ENCODE results near the gene NKG7.

NKG7 gene

DNA sequence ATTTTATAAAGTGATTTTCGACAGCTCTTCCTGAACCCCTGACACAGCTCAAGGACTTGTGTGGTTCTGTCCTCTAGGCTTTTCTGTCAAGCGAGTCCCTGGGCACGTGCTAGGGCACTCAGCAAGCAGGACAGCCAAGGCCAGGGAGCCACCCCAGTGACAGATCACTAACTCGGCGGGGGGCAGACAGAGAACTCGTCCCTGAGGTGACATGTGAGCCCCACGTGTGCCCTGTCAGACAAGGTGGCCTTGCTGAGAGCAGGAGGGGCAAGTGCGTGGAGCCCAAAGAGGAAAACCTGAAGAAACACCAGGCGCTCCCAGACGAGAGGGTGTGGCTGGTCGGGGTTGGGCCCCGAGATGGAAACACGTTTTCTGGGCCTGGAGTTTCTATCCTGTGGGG is 11.2 kb downstream of the NKG7 start:
- DNase-seq (ENCODE audit: insufficient read length, low spot score) (no peak), FAIRE-seq (no peak)
- TF ChIP-seq POLR2A (IDR thresholded peaks at IDR 0.05; ENCODE audit: low read depth, low read length) = no peak

DNA sequence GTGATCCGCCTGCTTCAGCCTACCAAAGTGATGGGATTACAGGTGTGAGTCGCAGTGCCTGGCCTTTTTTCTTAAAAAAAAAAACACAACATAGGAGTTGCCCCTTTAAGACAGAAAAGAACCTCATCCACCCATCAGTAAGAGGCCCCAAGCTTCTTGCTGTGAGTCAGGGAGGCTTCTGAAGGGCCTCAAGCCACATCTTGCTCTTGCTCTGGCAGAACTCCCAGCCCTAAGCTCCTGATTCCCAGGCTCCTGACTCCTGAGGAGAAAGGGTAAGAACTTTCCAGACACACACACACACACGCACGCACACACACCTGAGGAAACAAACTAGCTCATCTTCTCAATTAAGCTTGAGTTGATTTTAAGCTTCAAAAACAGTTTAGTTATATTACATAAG is 13.2 kb downstream of the NKG7 start:
- peak; percentile 23 for FAIRE-seq
- no peak for TF ChIP-seq POLR2A (IDR thresholded peaks at IDR 0.05; ENCODE audit: low read depth, low read length)
- DNase-seq (ENCODE audit: insufficient read length, low spot score) = no peak

DNA sequence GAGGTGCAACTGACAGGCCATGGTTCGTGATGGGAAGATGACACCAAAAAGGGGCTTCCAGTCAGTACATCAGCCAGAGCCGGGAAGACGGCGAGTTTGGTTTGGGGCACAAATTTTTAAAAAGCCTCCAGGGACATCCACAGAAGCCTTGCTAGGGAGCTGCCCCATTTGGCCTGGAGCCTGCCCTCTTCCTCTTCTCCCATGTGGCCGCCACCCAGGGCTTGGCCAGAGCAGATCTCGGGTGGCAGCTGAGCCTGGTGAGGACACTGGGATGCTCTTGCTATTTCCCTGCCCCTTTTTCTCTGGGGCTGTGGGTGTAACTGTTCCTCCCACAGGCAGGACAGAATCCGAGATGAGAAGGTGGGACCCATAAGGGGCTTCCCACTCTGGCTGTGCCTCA is 14.5 kb downstream of the NKG7 start:
- FAIRE-seq (no peak), DNase-seq (ENCODE audit: insufficient read length, low spot score) (no peak)
- no peak for TF ChIP-seq POLR2A (IDR thresholded peaks at IDR 0.05; ENCODE audit: low read depth, low read length)

DNA sequence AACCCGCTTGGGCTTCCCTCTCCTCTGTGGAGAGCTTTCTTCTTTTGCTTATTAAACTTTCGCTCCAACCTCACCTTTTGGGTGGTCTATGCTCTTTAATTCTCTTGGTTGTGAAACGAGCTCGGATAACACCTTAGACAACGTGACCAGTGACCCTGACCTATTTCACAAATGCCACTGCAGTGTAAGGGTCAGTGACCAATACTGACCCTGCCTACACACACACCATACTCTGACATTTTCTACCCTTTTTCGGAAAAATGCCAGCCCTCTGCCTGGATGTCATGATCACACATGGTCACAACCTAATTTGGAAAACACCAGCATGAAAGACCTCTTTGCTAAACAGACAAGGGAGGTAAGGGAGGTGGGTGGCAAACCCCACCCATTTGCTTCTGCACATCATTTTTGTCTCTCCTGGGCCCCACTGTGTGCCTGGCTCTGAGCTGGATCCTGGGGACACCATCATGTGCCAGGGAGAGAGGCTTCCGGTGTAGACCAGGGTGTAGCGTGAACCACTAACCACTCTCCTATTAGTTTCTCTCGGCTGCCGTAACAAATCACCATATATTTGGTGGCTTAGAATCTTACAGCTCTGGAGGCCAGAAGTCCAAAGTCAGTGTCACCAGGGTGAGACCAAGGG is 16.2 kb downstream of the NKG7 start:
- TF ChIP-seq POLR2A (IDR thresholded peaks at IDR 0.05; ENCODE audit: low read depth, low read length) = no peak
- DNase-seq (ENCODE audit: insufficient read length, low spot score) (no peak), FAIRE-seq (no peak)

DNA sequence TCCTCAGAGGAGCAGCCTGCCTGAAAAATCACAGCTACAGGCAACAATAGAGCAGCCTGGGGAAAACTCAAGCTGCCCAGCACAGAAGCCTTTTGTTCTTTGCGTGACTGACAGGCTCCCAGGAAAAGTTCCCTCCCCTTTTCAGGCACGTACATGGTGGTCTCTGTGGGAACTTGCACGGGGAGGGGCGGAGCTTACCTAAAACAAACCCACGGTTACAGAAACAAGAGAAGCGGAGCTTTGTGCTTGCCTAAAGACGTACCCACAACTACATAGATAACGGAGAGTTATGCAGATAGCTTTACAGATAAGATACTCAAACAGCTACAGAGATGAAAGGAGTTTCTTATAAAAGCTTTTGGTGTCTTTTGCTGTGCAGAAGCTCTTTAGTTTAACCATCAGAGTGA is 17.7 kb downstream of the NKG7 start:
- TF ChIP-seq POLR2A (IDR thresholded peaks at IDR 0.05; ENCODE audit: low read depth, low read length) = no peak
- no peak for DNase-seq (ENCODE audit: insufficient read length, low spot score)
- no peak for FAIRE-seq

DNA sequence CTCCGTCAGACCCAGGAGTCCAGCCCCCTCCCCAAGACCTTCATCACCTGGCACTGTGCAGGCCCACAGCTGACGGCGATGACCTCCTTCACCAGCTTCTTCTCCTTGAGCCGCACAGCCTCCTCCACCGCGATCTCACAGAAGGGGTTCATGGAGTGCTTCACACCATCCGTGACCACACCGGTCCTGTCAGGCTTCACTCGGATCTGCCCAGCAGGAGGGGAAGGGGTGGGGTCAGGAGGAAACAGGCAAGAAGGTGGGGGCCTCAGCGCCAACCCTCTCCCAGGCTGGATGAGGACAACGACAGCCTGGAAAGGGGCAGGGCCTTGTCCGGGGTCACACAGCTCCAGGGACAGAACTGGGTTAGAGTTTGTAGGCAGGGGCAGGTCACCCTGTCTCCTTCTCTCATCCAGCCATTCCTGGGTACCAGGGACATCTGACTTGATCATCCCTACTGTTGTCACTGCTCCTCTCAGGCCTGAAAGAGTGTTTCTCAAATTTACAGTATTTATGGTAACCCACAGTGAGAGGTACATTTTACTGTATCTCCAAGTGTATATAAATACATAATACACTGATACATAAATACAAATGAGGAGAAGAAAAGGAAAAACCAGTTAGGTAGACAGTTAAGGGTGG is 18.2 kb downstream of the NKG7 start:
- no peak for TF ChIP-seq POLR2A (IDR thresholded peaks at IDR 0.05; ENCODE audit: low read depth, low read length)
- FAIRE-seq (no peak), DNase-seq (ENCODE audit: insufficient read length, low spot score) (no peak)

DNA sequence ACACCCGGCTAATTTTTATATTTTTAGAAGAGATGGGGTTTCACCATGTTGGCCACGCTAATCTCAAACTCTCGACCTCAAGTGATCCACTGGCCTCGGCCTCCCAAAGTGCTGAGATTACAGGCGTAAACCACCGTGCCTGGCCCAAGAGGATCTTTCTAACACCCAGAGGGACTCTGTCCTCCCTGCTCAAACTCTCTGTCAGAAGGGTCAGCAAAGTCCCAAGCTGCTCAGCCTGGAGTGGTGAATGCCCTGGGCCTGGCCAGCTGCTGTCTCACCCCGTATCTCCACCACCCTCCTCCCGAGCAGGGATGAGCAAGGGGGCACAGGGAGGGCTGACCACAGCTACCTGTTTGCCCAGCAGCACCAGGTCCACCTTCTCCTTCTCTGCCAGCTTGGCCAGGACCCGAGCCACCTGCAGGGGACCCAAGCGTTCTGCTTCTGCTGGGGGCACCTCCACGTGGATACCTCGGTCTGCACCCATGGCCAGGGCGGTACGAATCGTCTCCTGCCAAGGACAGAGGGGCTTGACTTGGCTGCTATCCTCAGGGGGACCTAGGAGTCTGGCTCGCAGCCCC is 19.6 kb downstream of the NKG7 start:
- FAIRE-seq (no peak), DNase-seq (ENCODE audit: insufficient read length, low spot score) (no peak)
- TF ChIP-seq POLR2A (IDR thresholded peaks at IDR 0.05; ENCODE audit: low read depth, low read length) = no peak

DNA sequence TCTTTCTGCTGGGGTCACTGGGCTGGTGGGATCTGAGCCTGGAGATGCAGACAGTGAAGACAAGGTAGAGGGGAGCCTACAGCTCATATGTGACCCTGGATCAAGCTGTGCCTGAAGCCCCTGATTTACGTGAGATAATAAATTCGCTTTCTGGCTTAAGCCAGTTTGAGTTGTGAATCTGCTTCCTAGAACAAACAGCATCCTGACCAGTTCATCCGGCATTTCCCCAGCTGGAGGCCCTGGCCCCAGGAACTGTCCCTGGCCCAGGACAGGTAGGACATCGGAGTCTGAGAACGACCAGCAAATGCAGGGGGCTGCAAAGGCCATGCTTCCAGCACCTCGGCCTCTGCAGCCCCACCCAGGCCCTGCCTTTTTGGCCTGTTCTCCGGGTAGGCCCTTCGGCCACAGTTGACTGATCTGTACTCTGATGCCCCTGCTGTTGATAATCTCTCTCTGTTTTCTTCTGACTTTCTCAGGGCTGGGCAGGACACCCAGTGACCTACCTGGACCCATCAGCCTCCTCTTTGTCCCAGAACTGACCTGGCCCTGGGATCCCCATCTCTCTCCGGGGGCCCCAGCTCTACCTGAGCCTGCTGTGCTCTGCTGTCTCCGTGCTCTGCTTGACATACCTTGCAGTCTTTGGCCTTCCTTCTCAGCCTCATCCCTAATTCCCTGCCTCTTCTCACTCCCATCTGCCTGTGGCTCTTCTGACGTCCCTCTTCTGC is 21.0 kb downstream of the NKG7 start:
- DNase-seq (ENCODE audit: insufficient read length, low spot score) = no peak
- no peak for TF ChIP-seq POLR2A (IDR thresholded peaks at IDR 0.05; ENCODE audit: low read depth, low read length)
- FAIRE-seq = no peak

DNA sequence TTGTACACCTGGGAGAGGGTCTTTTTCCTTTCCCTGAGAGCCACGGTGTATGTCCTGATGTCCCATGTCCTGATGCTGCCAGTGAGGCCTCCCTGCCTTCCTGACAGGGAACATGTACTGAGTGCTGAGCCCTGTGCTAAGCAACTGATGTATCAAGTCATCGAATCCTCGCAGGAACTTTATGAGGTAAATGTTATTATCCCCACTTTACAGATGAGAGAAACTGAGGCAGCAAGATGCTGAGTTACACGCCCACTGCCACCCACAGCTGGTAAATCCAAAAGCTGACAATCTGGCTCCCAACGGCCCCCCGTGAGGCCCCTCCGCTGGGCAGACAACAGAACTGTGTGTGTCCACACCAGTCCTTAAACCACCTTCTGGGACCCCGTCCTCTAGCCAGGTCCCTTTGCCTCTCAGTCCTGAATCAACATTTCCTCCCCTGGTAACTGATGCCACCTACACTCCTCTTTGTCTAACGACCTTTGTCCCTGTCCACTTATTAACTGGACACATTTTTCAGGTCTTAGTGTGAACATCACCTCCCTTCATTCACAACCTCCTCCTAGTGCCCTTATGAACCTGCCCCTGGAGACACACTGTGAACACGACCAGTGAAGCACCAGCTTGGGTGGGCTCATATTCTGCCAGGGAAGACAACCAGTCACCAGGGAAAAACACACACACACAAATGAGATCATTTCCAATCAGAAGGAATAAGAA is 25.1 kb downstream of the NKG7 start:
- TF ChIP-seq POLR2A (IDR thresholded peaks at IDR 0.05; ENCODE audit: low read depth, low read length) = no peak
- no peak for DNase-seq (ENCODE audit: insufficient read length, low spot score)
- FAIRE-seq = no peak

DNA sequence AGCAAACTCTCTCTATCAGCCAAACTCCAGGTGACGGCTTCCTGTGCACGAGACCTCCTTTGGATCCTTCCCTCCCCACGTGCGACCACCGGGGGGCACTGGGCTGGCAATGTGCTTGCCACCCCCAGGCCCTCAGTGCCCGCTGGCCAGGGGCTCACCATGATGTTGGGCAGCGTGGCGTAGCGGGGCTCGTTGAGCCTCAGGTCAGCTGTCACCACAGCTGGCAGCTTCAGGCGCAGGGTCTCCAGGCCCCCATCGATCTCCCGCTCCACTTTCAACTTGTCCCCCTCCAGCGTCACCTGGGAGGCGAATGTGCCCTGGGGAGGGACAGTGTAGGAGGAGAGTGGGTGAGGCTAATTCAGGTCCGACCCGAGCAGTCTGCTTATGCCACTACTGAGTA is 25.7 kb downstream of the NKG7 start:
- TF ChIP-seq POLR2A (IDR thresholded peaks at IDR 0.05; ENCODE audit: low read depth, low read length) = no peak
- FAIRE-seq = no peak
- DNase-seq (ENCODE audit: insufficient read length, low spot score) = no peak

DNA sequence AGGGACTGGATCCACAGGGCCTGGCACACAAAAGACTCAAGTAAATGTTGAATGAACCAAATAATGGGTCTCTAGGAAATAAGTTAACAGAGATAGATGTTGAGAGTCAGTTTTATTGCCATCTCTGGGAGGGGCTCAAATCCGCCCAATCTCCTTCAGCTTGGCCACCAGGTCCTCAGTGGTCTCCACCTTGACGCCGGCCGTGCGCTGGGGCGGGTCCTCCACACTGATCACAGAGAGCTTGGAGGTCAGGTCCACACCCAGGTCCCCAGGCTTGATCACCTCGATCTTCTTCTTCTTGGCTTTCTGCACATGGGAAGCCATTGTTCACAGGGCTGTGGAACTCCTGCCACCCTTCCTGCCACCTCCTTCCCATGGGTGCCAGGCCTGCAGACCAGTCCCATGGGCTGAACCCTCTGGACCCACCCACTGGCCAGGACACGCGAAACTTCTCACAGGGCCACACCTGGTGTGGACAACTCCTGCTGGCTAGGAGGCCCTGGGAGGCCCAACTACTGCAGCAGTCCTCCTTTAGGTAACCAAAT is 27.3 kb downstream of the NKG7 start:
- no peak for TF ChIP-seq POLR2A (IDR thresholded peaks at IDR 0.05; ENCODE audit: low read depth, low read length)
- FAIRE-seq (no peak), DNase-seq (ENCODE audit: insufficient read length, low spot score) (no peak)

DNA sequence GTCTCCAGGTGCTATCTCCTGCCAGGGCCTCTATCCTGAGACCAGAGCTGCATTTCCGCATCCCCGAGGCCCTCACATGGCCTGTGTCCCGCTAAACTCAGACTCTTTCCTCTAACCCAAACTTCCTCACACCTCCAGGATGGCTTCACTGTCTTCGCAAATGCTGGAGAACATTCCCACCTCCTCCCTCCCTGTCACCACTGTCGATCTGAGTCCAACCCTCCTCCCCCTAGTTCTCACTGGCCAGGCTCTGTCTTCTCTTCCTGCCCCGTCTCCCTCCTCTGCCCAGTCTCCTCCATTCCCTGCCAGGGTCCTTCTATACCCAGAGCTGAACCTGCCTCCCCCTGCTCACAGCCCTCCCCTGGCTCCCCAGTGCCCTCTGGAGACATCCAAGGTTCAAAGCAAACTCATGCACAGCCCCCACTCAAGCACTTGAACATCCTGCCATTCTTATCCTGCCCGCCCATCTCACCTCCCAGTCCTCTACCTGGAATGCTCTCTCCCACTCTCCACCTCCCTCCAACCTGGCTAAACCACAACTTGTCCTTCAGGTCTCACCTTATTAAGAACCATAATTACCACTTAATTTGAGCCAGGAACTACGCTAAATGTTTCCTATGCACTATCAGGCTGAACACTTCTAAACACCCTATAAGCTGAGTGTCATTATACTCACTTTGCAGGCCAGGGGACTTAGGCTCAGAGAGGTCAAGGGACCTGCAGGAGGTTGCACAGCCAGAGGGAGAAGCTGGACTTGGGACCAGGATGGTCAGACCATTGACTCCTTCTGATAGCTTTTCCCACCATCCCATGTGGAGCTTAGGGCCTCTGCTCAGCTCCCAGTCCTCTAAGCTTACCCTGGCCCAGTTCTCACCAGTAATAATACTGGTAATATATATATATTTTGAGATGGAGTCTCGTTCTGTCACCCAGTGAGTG is 29.6 kb downstream of the NKG7 start:
- DNase-seq (ENCODE audit: insufficient read length, low spot score) (no peak), FAIRE-seq (no peak)
- TF ChIP-seq POLR2A (IDR thresholded peaks at IDR 0.05; ENCODE audit: low read depth, low read length) = no peak
